ENCODE measurements around the gene MAMDC4. TPM values are rescaled to one million over a fixed set of nuclear protein-coding genes. Genes with fewer than 3 reads are reported as not detected.
A peak's percentile ranks its signal among the peaks of the same experiment; 100 is the strongest.

The MAMDC4 gene
- polyA plus RNA-seq, 3 donors: 0.07 to 5.2 TPM; not detected in 1

DNA sequence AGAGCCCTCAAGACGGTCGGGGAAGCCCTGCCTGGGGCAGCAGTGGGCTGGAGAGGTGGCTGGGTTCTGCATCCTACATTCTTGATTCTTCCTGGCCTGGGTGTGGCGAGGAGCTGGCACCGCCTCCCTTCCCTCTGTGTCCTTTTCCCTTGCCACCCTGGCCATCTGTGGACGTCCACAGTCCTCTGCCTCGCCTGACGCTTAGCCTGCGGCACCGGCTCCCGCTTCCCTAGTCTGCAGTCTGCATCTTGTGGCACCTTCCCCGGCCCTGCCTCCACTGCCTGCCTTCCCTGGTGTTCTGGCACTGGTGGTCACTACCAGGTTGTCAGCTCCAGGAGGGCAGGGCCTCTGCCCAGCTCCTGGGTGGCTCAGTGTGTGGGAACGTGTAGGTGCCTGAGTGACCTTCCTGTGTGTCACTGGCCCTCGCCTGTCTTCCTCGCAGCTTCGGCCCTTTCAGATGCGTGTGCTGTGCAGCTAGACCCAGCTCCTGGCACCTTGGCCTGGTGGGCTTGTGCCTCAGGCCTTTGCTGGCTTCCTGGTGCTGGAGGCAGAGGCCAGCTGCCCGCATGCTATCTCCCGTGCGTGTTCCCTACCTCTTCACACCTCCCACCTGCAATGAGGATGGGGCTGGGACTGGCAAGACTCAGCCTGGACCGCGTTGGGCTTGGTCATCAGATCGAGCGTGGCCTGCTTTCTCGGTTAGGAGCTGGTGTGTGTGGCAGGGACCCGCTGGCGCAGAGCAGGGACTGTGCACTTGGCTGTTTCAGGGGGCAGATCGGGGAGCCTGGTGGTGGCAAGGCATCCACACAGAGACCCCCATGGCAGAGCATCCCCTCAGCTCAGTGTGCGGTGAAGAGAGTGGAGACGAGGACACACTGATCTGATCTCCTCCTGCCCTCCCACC, 55.1 kb downstream of the MAMDC4 start:
- no peak overlapping the region for H3K4me3 Mint-ChIP-seq
- Histone ChIP-seq H2AFZ (ENCODE audit: insufficient read depth, low read depth, low read length, poor library complexity, severe bottlenecking) (no peak overlapping the region), H3K79me2 (ENCODE audit: insufficient read depth, low read length) (no peaks in the 10 kb centered on the region), H3K9me3 (replicated peaks in 1 of 2; ENCODE audit: control insufficient read depth in 1 of 2, insufficient read depth in 1 of 2, low read length in 2 of 2) (no peaks in the 10 kb centered on the region), H3K27ac (ENCODE audit: low read depth in 1 of 2, low read length in 2 of 2) (no peak overlapping the region), H4K20me1 (ENCODE audit: insufficient read depth, low read length) (no peaks in the 10 kb centered on the region), H3K4me1 (ENCODE audit: control insufficient read depth in 1 of 2, insufficient read depth in 2 of 2, low read length in 2 of 2) (no peaks in the 10 kb centered on the region), H3K36me3 (replicated peaks in 1 of 2; ENCODE audit: control insufficient read depth in 1 of 2, insufficient read depth in 2 of 2, low read length in 2 of 2) (peaks cover 44 to 71% of the 10 kb centered on the region in 2 donors), H3K27me3 (ENCODE audit: control insufficient read depth in 2 of 2, insufficient read depth in 2 of 2, low read length in 2 of 2) (no peaks in the 10 kb centered on the region), H3K4me3 (replicated peaks in 1 of 3; ENCODE audit: low read depth in 2 of 3, low read length in 3 of 3) (no peak overlapping the region), H3K4me2 (replicated peaks; ENCODE audit: extremely low read depth, low read length, poor library complexity, severe bottlenecking) (no peak overlapping the region), H3K9ac (ENCODE audit: insufficient read depth, low read length, poor library complexity, severe bottlenecking) (no peak overlapping the region)
- no peak for DNase-seq
- H3K4me1 Mint-ChIP-seq: no peaks in the 10 kb centered on the region
- peak overlapping the region in 5 of 7 donors; percentile 20 to 62 (median 25) for H3K27ac Mint-ChIP-seq
- intact Hi-C loops (cut with micrococcal nuclease): no loop called here
- 96% methylated on average over 20 of the region's 29 CpGs for WGBS (ENCODE audit: insufficient coverage)
- H3K9me3 Mint-ChIP-seq: peaks cover 0 to 2% (median 0%) of the 10 kb centered on the region in 7 donors
- no peaks in the 10 kb centered on the region for H3K27me3 Mint-ChIP-seq (ENCODE audit: low read depth in 3 of 3)
- H3K36me3 Mint-ChIP-seq: peaks cover 46 to 85% of the 10 kb centered on the region in 2 donors
- TF ChIP-seq, protein P1, sequence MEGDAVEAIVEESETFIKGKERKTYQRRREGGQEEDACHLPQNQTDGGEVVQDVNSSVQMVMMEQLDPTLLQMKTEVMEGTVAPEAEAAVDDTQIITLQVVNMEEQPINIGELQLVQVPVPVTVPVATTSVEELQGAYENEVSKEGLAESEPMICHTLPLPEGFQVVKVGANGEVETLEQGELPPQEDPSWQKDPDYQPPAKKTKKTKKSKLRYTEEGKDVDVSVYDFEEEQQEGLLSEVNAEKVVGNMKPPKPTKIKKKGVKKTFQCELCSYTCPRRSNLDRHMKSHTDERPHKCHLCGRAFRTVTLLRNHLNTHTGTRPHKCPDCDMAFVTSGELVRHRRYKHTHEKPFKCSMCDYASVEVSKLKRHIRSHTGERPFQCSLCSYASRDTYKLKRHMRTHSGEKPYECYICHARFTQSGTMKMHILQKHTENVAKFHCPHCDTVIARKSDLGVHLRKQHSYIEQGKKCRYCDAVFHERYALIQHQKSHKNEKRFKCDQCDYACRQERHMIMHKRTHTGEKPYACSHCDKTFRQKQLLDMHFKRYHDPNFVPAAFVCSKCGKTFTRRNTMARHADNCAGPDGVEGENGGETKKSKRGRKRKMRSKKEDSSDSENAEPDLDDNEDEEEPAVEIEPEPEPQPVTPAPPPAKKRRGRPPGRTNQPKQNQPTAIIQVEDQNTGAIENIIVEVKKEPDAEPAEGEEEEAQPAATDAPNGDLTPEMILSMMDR (IDR thresholded peaks at IDR 0.05): no peak

Small RNA genes within 50 kb of the gene (small RNA-seq; reads per million reads assigned to genes)
- gene MIR4292 (ENCODE audit: insufficient read length, low read depth): not detected
- gene MIR4479 (ENCODE audit: insufficient read length, low read depth): not detected

Other genes starting within 250 kb of the MAMDC4 start
- gene EGFL7, start 189.4 kb upstream of the MAMDC4 start, polyA plus RNA-seq: 1 to 10 TPM; 1.3 to 2.8 (median 2.2) TPM
- gene AGPAT2, start 164.9 kb upstream of the MAMDC4 start, polyA plus RNA-seq: 100 to 1,000 TPM in 2 of 3 donors, 10 to 100 TPM in 1; 80.1 to 139 (median 116) TPM
- under 1 TPM in 1 of 3 donors, not detected in 2; 0.10 TPM for gene DIPK1B, start 139.8 kb upstream of the MAMDC4 start, polyA plus RNA-seq
- under 1 TPM in 1 of 3 donors, not detected in 2; 0.16 TPM for gene LCN10, start 109.4 kb upstream of the MAMDC4 start, polyA plus RNA-seq
- not detected for gene LCN6, start 103.8 kb upstream of the MAMDC4 start, polyA plus RNA-seq
- under 1 TPM in 1 of 3 donors, not detected in 2; 0.27 TPM for gene LCN8, start 94.1 kb upstream of the MAMDC4 start, polyA plus RNA-seq
- gene LCN15, start 87.8 kb upstream of the MAMDC4 start, polyA plus RNA-seq: not detected
- 10 to 100 TPM; 33.1 to 47.2 (median 39.2) TPM for gene TMEM141, start 61.0 kb upstream of the MAMDC4 start, polyA plus RNA-seq
- gene CCDC183, start 56.0 kb upstream of the MAMDC4 start, polyA plus RNA-seq: 1 to 10 TPM in 1 of 3 donors, under 1 TPM in 1, not detected in 1; 0.54 to 2.1 TPM
- 10 to 100 TPM in 1 of 3 donors, 1 to 10 TPM in 2; 6.7 to 30.9 (median 8.1) TPM for gene RABL6, start 44.4 kb upstream of the MAMDC4 start, polyA plus RNA-seq
- 1 to 10 TPM in 1 of 3 donors, under 1 TPM in 2; 0.10 to 2.0 (median 0.18) TPM for gene AJM1, start 9.9 kb upstream of the MAMDC4 start, polyA plus RNA-seq
- gene PHPT1, start 2.9 kb upstream of the MAMDC4 start, polyA plus RNA-seq: 100 to 1,000 TPM in 1 of 3 donors, 10 to 100 TPM in 2; 70.0 to 163 (median 94.3) TPM
- gene EDF1, start 14.0 kb downstream of the MAMDC4 start, polyA plus RNA-seq: 100 to 1,000 TPM; 245 to 407 (median 264) TPM
- gene TRAF2, start 34.2 kb downstream of the MAMDC4 start, polyA plus RNA-seq: 1 to 10 TPM; 1.6 to 6.1 (median 2.0) TPM
- 100 to 1,000 TPM in 1 of 3 donors, 10 to 100 TPM in 2; 85.3 to 117 (median 92.7) TPM for gene FBXW5, start 92.4 kb downstream of the MAMDC4 start, polyA plus RNA-seq
- gene C8G, start 92.9 kb downstream of the MAMDC4 start, polyA plus RNA-seq: under 1 TPM in 2 of 3 donors, not detected in 1; 0.55 to 0.72 TPM
- under 1 TPM in 1 of 3 donors, not detected in 2; 0.29 TPM for gene LCN12, start 99.9 kb downstream of the MAMDC4 start, polyA plus RNA-seq
- 1 to 10 TPM in 1 of 3 donors, under 1 TPM in 1, not detected in 1; 0.34 to 1.5 TPM for gene PTGDS, start 125.2 kb downstream of the MAMDC4 start, polyA plus RNA-seq
- gene LCNL1, start 130.6 kb downstream of the MAMDC4 start, polyA plus RNA-seq: under 1 TPM in 1 of 3 donors, not detected in 2; 0.04 TPM
- gene PAXX, start 140.1 kb downstream of the MAMDC4 start, polyA plus RNA-seq: 10 to 100 TPM; 35.3 to 92.9 (median 40.7) TPM
- gene CLIC3, start 144.2 kb downstream of the MAMDC4 start, polyA plus RNA-seq: under 1 TPM in 2 of 3 donors, not detected in 1; 0.29 to 0.51 TPM
- gene ABCA2, start 175.9 kb downstream of the MAMDC4 start, polyA plus RNA-seq: 10 to 100 TPM in 1 of 3 donors, under 1 TPM in 2; 0.18 to 30.7 (median 0.40) TPM
- 10 to 100 TPM in 2 of 3 donors, 1 to 10 TPM in 1; 6.1 to 13.4 (median 10.5) TPM for gene FUT7, start 179.7 kb downstream of the MAMDC4 start, polyA plus RNA-seq
- 1 to 10 TPM in 1 of 3 donors, under 1 TPM in 1, not detected in 1; 0.51 to 2.7 TPM for gene NPDC1, start 193.8 kb downstream of the MAMDC4 start, polyA plus RNA-seq
- not detected for gene ENTPD2, start 201.7 kb downstream of the MAMDC4 start, polyA plus RNA-seq
- 1 to 10 TPM in 2 of 3 donors, under 1 TPM in 1; 0.03 to 3.1 (median 1.7) TPM for gene SAPCD2, start 218.2 kb downstream of the MAMDC4 start, polyA plus RNA-seq
- gene UAP1L1, start 225.2 kb downstream of the MAMDC4 start, polyA plus RNA-seq: 10 to 100 TPM in 2 of 3 donors, 1 to 10 TPM in 1; 5.7 to 16.7 (median 14.8) TPM
- gene MAN1B1, start 234.6 kb downstream of the MAMDC4 start, polyA plus RNA-seq: 10 to 100 TPM; 29.3 to 38.2 (median 33.3) TPM

All from CD14-positive monocyte (primary cell).